Heart left ventricle (tissue), 16 donors: ENCODE results near the gene VWA8. TPM values are rescaled to one million over a fixed set of nuclear protein-coding genes. Genes with fewer than 3 reads are reported as not detected.
"Not testable (repeated sequence)": the region's sequence is repeated elsewhere in the genome, so short reads cannot be mapped to it uniquely, and the experiment has no call there.

Experiments
- ATAC-seq, 4 donors: fragments of 200-7000 bp; cut with Tn5 transposase; one replicate each; pipeline ENCODE4 v1.9.1; 2020 to 2022; ENCODE audit warnings: moderate library complexity in 4 of 4, mild to moderate bottlenecking in 3 of 4, moderate number of reproducible peaks in 1 of 4
- DNase-seq, 5 donors: peaks; one replicate each; pipeline ENCODE4 v3.0.0-alpha.2; 2020
- H3K27ac ChIP-seq, 12 donors: fragments of 200-600 bp; sonication (generic) in 4 of 12; one replicate each; pipeline versions ENCODE4 v1.5.0 to v1.8.0; 2016 to 2022; ENCODE audit warnings: mild to moderate bottlenecking in 2 of 12
- H3K27me3 ChIP-seq, 9 donors: fragments of 200-600 bp; sonication (generic) in 2 of 9; one replicate each; pipeline versions ENCODE4 v1.5.1 to v1.8.0; 2016 to 2022; ENCODE audit warnings: mild to moderate bottlenecking in 3 of 9
- H3K36me3 ChIP-seq, 9 donors: fragments of 200-600 bp; sonication (generic) in 2 of 9; one replicate each; pipeline versions ENCODE4 v1.5.0 to v1.8.0; 2018 to 2022; ENCODE audit warnings: mild to moderate bottlenecking in 2 of 9
- H3K4me1 ChIP-seq, 12 donors: fragments of 200-600 bp; sonication (generic) in 4 of 12; one replicate each; pipeline versions ENCODE4 v1.5.0 to v1.8.0; 2016 to 2022; ENCODE audit warnings: mild to moderate bottlenecking in 3 of 12
- H3K4me3 ChIP-seq, 12 donors: fragments of 200-600 bp; sonication (generic) in 4 of 12; one replicate each; pipeline versions ENCODE4 v1.5.0 to v1.8.0; 2017 to 2022; ENCODE audit warnings: mild to moderate bottlenecking in 9 of 12, moderate library complexity in 4 of 12
- H3K9me3 ChIP-seq, 12 donors: fragments of 200-600 bp; sonication (generic) in 4 of 12; one replicate each; pipeline versions ENCODE4 v1.5.0 to v1.8.0; 2016 to 2022; ENCODE audit warnings: mild to moderate bottlenecking in 1 of 12
- POLR2A ChIP-seq, 2 donors: fragments of 450-650 bp; IDR thresholded peaks; one replicate each; pipeline ENCODE4 v1.6.1; 2017; ENCODE audit warnings: antibody characterized with exemption in 2 of 2, mild to moderate bottlenecking in 2 of 2, moderate library complexity in 2 of 2
- WGBS, 4 donors: extraction: QIAGEN DNeasy Blood & Tissue Kit in 2 of 4; methylation state at CpG; one replicate each; pipeline versions ENCODE4 v1.1.5 to v1.1.7; 2013 to 2018; 5-methylcytosine and 5-hydroxymethylcytosine counted together
- intact Hi-C, 10 donors: fragments of 100-400 bp; cut with DNase I; formaldehyde crosslinking; loops; one replicate each; pipeline versions ENCODE4 v1.11.1 to v1.14.2; 2022
- polyA plus RNA-seq, 2 donors: library from polyadenylated mRNA; stranded (reverse); fragments of 200-250 nt; gene quantifications; one replicate each; pipeline ENCODE4 v1.2.3, GENCODE V29; 2013
- total RNA-seq, 9 donors: library from RNA; depleted of rRNA in 2 of 9; stranded (reverse); fragments of >200 nt in 2 of 9; fragmentation: NEBNext Ultra II Directional in 3 of 9; extraction: Animal tissue kit (Norgen Biotek cat#: 25700) in 3 of 9; gene quantifications; one replicate each; pipeline versions ENCODE4 v1.1.0 to v1.2.4, GENCODE V29; 2016 to 2023
- TF ChIP-seq, protein P1 (sequence below), 12 donors: fragments of 200-600 bp; sonication (generic) in 4 of 12; IDR thresholded peaks; one replicate each; pipeline versions ENCODE4 v1.5.0 to v1.8.0; 2018 to 2022; ENCODE audit warnings: antibody characterized with exemption in 12 of 12, mild to moderate bottlenecking in 5 of 12
- donor health status: ischemic (EF 13 %, LVEDD 7.1; RV severe dilation, severe dysfunction).
- donor health status: healthy with polysubstance abuse.
- donor health status: DM: no; HTN: yes; CAD: no.
- donor health status: DM: no; HTN: no; CAD: no.
- donor health status: ischemic (EF 25% LVEDD 6.9; RV normal size, moderate dysfunction).
- donor health status: ischemic (EF 25% LVEDD 5.7; RV mildly dilated, moderate dysfunction).
- donor health status: healthy.
- donor health status: DM: yes; HTN: yes; CAD: no.
- donor health status: ischemic (EF 35%, LVEDD 5.7; RV mildly dilated, moderate dysfunction).
- donor health status: nonischemic (EF 11% LVEDD 7.7; RV severe dilation, severe dysfunction).
- donor health status: DM: yes; HTN: yes; CAD: no.
- donor health status: PGD.
- donor health status: ischemic (EF 29% LVEDD 5.4; RV normal size, mild dysfunction).
- donor health status: nonischemic (EF 23%, LVEDD 6.1; RV moderate dilation, normal function).

Gene VWA8
- total and polyA plus RNA-seq, 11 donors = 12.1 to 64.1 (median 41.8) TPM

DNA sequence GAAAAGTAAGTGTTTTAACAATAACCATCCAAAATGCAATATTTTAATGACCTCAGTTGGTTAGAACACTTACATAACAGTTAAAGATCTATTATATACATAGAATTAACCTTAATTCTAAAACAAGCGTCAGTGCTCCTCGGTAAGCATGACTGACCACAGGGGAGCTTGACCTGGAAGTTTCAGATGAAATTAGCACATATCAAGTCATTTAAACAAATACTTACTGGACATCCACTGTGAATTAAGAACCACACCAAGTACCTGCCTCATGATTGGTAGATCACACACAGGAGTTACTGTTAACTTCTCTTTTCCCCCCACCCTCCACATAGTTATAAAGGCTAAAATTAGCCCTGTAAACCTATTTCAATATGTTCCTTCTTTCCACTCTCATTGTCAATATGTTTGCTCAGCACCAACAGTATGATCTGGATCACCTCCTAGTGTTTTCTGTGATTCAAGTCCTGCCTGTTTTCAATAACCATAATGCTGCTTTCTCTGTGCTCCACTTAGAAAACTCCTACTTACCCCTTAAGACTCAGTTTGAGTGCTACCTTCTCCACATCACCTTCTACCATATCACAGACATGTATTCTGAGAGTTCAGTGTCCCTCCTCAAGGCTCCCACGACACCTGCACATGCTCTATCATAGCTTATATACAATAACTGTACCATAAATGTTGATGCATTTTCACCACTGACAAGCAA lies 209.0 kb downstream of the VWA8 start:
- 58 to 70% (median 60%) methylated on average over 3 of the region's 3 CpGs for WGBS, 4 donors
- ATAC-seq (peak in 3 of 4 donors; percentile 15 to 29 (median 26)), DNase-seq (no peak)
- peaks cover 0 to 14% (median 0%) of the 10 kb centered on the region in 9 donors for H3K36me3 ChIP-seq
- intact Hi-C loops = no loop called here
- H3K4me1 ChIP-seq = peaks cover 0 to 25% (median 14%) of the 10 kb centered on the region in 12 donors
- H3K4me3 ChIP-seq = no peak overlapping the region
- peaks cover 0 to 9% (median 0%) of the 10 kb centered on the region in 12 donors for H3K9me3 ChIP-seq
- no peak for TF ChIP-seq POLR2A (IDR thresholded peaks at IDR 0.05)
- TF ChIP-seq, protein P1, sequence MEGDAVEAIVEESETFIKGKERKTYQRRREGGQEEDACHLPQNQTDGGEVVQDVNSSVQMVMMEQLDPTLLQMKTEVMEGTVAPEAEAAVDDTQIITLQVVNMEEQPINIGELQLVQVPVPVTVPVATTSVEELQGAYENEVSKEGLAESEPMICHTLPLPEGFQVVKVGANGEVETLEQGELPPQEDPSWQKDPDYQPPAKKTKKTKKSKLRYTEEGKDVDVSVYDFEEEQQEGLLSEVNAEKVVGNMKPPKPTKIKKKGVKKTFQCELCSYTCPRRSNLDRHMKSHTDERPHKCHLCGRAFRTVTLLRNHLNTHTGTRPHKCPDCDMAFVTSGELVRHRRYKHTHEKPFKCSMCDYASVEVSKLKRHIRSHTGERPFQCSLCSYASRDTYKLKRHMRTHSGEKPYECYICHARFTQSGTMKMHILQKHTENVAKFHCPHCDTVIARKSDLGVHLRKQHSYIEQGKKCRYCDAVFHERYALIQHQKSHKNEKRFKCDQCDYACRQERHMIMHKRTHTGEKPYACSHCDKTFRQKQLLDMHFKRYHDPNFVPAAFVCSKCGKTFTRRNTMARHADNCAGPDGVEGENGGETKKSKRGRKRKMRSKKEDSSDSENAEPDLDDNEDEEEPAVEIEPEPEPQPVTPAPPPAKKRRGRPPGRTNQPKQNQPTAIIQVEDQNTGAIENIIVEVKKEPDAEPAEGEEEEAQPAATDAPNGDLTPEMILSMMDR (IDR thresholded peaks at IDR 0.05) = no peak
- H3K27ac ChIP-seq = peak overlapping the region in 11 of 12 donors; percentile 11 to 79 (median 63)
- H3K27me3 ChIP-seq = no peaks in the 10 kb centered on the region

DNA sequence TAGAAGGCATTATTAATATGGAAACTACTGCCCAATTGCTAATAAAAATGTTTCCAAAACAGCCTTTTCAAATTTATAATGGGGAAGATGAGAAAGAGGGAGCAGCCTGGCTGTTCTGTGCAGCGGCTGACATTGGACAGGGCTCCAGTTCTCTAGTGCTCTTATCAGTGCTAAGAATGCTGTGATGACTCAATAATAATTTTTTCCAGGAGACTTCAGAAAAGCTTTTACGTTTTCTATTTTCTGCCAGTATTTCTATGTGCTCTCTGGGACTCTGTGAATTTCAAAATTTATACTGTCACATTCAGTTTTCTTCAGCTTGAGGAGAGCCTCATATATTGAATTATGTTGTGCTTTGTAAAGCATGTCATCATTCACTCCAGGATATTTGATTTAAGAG lies 209.6 kb downstream of the VWA8 start:
- Histone ChIP-seq H3K36me3 (peaks cover 0 to 14% (median 0%) of the 10 kb centered on the region in 9 donors), H3K9me3 (peaks cover 0 to 9% (median 0%) of the 10 kb centered on the region in 12 donors), H3K4me3 (no peak overlapping the region), H3K27ac (peak overlapping the region in 11 of 12 donors; percentile 11 to 79 (median 63)), H3K4me1 (peaks cover 0 to 25% (median 14%) of the 10 kb centered on the region in 12 donors), H3K27me3 (no peaks in the 10 kb centered on the region)
- DNase-seq (peak in 4 of 5 donors; percentile 36 to 53 (median 42)), ATAC-seq (peak; percentile 87 to 97 (median 94))
- TF ChIP-seq, protein P1 (IDR thresholded peaks at IDR 0.05) = no peak
- no peak for TF ChIP-seq POLR2A (IDR thresholded peaks at IDR 0.05)
- intact Hi-C loops = no loop called here
- WGBS, 4 donors = 17 to 40% (median 37%) methylated on average over 2 of the region's 2 CpGs

DNA sequence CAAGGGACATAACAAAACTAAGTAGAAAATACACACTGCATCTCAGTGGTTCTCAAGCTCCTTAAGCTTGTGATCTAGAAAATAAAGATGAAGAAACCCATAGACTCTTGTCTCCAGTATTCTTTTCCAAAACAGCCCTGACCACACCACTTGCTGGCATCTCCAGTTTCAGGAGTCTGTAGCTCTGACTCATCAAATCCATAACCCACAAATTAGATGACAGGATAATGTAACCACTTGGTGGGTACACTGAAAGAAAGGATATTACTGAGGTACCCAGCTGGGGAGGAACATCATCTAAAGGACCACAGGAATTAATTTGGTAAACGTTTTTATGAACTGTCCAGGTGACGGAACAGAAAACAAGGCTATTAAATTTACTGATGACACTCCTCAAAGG lies 214.7 kb downstream of the VWA8 start:
- Histone ChIP-seq H3K4me1 (peaks cover 0 to 29% (median 16%) of the 10 kb centered on the region in 12 donors), H3K36me3 (peaks cover 0 to 16% (median 0%) of the 10 kb centered on the region in 9 donors), H3K27me3 (no peaks in the 10 kb centered on the region), H3K9me3 (peaks cover 0 to 9% (median 0%) of the 10 kb centered on the region in 12 donors), H3K4me3 (no peak overlapping the region), H3K27ac (no peak overlapping the region)
- TF ChIP-seq POLR2A (IDR thresholded peaks at IDR 0.05) = no peak
- TF ChIP-seq, protein P1 (IDR thresholded peaks at IDR 0.05) = no peak
- no peak for ATAC-seq
- intact Hi-C loops = no loop called here
- DNase-seq = no peak
- WGBS, 4 donors = 92 to 94% (median 94%) methylated on average over 2 of the region's 2 CpGs

DNA sequence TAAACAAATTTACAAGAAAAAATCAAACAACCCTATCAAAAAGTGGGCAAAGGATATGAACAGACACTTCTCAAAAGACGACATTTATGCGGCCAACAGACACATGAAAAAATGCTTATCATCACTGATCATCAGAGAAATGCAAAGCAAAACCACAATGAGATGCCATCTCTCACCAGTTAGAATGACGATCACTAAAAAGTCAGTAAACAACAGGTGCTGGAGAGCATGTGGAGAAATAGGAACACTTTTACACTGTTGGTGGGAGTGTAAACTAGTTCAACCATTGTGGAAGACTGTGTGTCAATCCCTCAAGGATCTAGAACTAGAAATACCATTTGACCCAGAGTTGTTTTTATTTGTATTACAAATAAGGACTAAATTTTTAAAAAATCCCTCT lies 215.4 kb downstream of the VWA8 start:
- Histone ChIP-seq H3K4me1 (peaks cover 0 to 25% (median 9%) of the 10 kb centered on the region in 12 donors), H3K36me3 (peaks cover 0 to 16% (median 0%) of the 10 kb centered on the region in 9 donors)
- H3K27ac ChIP-seq, ATAC-seq, DNase-seq, H3K4me3 ChIP-seq, intact Hi-C loops, H3K27me3 ChIP-seq, H3K9me3 ChIP-seq: not testable (repeated sequence)
- 92 to 98% (median 94%) methylated on average over 3 of the region's 3 CpGs for WGBS, 4 donors
